GM18868 (cell line): ENCODE results near the gene FARS2.

Source experiments
- ATAC-seq: cut with Tn5 transposase; IDR thresholded peaks from one replicate; pipeline ENCODE4 v1.9.1; 2021; ENCODE audit warnings: mild to moderate bottlenecking, moderate library complexity; ENCODE audit not compliant: unreplicated experiment

FARS2 gene

GRCh38 chr6:5316951-5317350, 55.6 kb downstream of the FARS2 start:
- ATAC-seq, result no peak

- ATAC-seq, result no peak
These were observed 57.4 kb downstream of the FARS2 start for GRCh38 chr6:5318617-5319272.

- no peak for ATAC-seq
These were observed 62.7 kb downstream of the FARS2 start for GRCh38 chr6:5323979-5324378.

- ATAC-seq, result no peak
These were observed 63.9 kb downstream of the FARS2 start for GRCh38 chr6:5325173-5325572.

- ATAC-seq, result no peak
These were observed 64.8 kb downstream of the FARS2 start for GRCh38 chr6:5326022-5326641.

- ATAC-seq, result no peak
These were observed 67.5 kb downstream of the FARS2 start for GRCh38 chr6:5328800-5329199.

- ATAC-seq, result no peak
These were observed 70.6 kb downstream of the FARS2 start for GRCh38 chr6:5331845-5332442.

GRCh38 chr6:5333658-5334057, 72.3 kb downstream of the FARS2 start:
- no peak for ATAC-seq

GRCh38 chr6:5334341-5334740, 73.0 kb downstream of the FARS2 start:
- ATAC-seq, result no peak

- peak; percentile 64 for ATAC-seq
These were observed 73.7 kb downstream of the FARS2 start for GRCh38 chr6:5335020-5335419.

- ATAC-seq, result no peak
These were observed 76.3 kb downstream of the FARS2 start for GRCh38 chr6:5337573-5337972.

- ATAC-seq, result peak; percentile 39
These were observed 77.1 kb downstream of the FARS2 start for GRCh38 chr6:5338177-5338960.

GRCh38 chr6:5339786-5340185, 78.5 kb downstream of the FARS2 start:
- no peak for ATAC-seq

GRCh38 chr6:5341845-5342244, 80.5 kb downstream of the FARS2 start:
- ATAC-seq, result no peak

- ATAC-seq, result no peak
These were observed 82.7 kb downstream of the FARS2 start for GRCh38 chr6:5343998-5344397.

- no peak for ATAC-seq
These were observed 84.0 kb downstream of the FARS2 start for GRCh38 chr6:5345324-5345723.

GRCh38 chr6:5351552-5352210, 90.4 kb downstream of the FARS2 start:
- no peak for ATAC-seq

GRCh38 chr6:5353971-5354370, 92.7 kb downstream of the FARS2 start:
- ATAC-seq, result no peak

- no peak for ATAC-seq
These were observed 96.2 kb downstream of the FARS2 start for GRCh38 chr6:5357486-5357885.

GRCh38 chr6:5359417-5359816, 98.1 kb downstream of the FARS2 start:
- no peak for ATAC-seq

GRCh38 chr6:5361396-5361795, 100.1 kb downstream of the FARS2 start:
- no peak for ATAC-seq
